C4-2B (cell line): ENCODE measurements around the gene C1orf174.

ENCODE experiments used
- H3K27ac ChIP-seq: fragments of 450-650 bp; 2 replicates; pipeline ENCODE4 v1.5.1; 2017
- CTCF ChIP-seq: fragments of 450-650 bp; conservative IDR thresholded peaks from 2 replicates; pipeline ENCODE4 v1.5.1; 2017; ENCODE audit warnings: mild to moderate bottlenecking
- ZFX ChIP-seq: fragments of 450-650 bp; IDR thresholded peaks from 2 replicates; pipeline ENCODE4 v1.6.1; 2017

C1orf174 gene

DNA sequence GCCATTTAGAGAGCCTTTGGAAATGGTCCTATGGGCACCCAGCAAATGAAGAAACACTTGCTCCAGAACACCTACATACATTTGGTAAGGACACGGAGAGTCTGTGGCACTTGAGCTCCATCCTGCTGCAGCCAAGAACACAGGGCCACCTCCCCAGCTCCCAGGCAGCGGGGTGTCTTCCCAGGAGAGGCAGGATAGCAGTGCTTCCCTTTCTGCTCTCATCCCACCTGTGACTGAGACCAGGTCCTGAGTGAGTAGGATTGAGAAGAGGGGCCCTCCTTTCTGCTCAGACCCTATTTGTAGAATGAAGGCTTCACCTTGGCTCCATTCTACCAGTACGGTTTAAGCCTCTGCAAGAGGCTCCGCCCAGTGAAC is 4.1 kb downstream of the C1orf174 start:
- no peak for TF ChIP-seq CTCF
- no peak for TF ChIP-seq ZFX
- no peak overlapping the region for H3K27ac ChIP-seq

- no peak overlapping the region for H3K27ac ChIP-seq
- TF ChIP-seq CTCF (no peak), ZFX (no peak)
These were observed 4.7 kb downstream of the C1orf174 start for GRCh38 chr1:3895279-3895950.

- no peak overlapping the region for H3K27ac ChIP-seq
- TF ChIP-seq CTCF, result no peak
- no peak for TF ChIP-seq ZFX
These were observed 5.3 kb downstream of the C1orf174 start for GRCh38 chr1:3894626-3895278.

- TF ChIP-seq ZFX (no peak), CTCF (no peak)
- no peak overlapping the region; the same call in 1 of the 2 replicates for H3K27ac ChIP-seq
These were observed 6.9 kb downstream of the C1orf174 start for GRCh38 chr1:3893190-3893589.

DNA sequence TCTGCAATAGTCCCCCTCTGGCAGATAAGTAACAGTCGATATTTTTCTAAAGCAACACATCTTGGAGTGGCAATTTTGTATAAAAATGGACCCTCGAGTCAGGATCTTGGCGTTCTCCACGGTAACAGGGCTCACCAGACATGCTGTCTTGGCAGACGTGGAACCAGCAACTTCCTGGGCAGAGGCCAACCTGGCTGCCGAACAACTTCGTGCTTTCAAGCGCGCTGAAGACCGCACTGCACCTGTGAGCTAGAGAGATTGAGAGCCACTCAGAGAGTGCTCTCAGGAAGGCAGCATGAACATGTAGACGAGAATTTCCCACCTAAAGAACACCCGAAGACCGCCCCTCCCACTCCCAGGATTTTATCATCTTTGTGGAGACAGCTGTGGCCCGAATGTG is 7.3 kb downstream of the C1orf174 start:
- TF ChIP-seq CTCF (no peak), ZFX (no peak)
- no peak overlapping the region; the same call in 1 of the 2 replicates for H3K27ac ChIP-seq

- no peak for TF ChIP-seq ZFX
- no peak overlapping the region for H3K27ac ChIP-seq
These were observed 8.7 kb downstream of the C1orf174 start for GRCh38 chr1:3891329-3891865.

GRCh38 chr1:3890389-3891328 is 9.4 kb downstream of the C1orf174 start:
- H3K27ac ChIP-seq, result no peak overlapping the region

More at GRCh38 chr1:3890389-3891328, 9.4 kb downstream of the C1orf174 start:
- TF ChIP-seq ZFX (no peak), CTCF (no peak)
